Vagina (tissue), 2 donors: ENCODE results near the gene HYAL2. TPM values are rescaled to one million over a fixed set of nuclear protein-coding genes. Genes with fewer than 3 reads are reported as not detected.

Experiments
- DNase-seq, 2 donors: peaks; one replicate each; pipeline ENCODE4 v3.0.0-alpha.2; 2017; ENCODE audit errors: extremely low spot score in 2 of 2
- H3K27ac ChIP-seq: fragments of 200-600 bp; sonication (generic); one replicate; pipeline ENCODE4 v1.5.1; 2019
- H3K27me3 ChIP-seq: fragments of 200-600 bp; sonication (generic); one replicate; pipeline ENCODE4 v1.5.1; 2019
- H3K36me3 ChIP-seq, 2 donors: fragments of 200-600 bp; sonication (generic); one replicate each; pipeline ENCODE4 v1.5.1; 2017 to 2019
- H3K4me1 ChIP-seq: fragments of 200-600 bp; sonication (generic); one replicate; pipeline ENCODE4 v1.5.1; 2019
- H3K4me3 ChIP-seq, 2 donors: fragments of 200-600 bp; sonication (generic); 1 replicate in 1 of 2; 2 replicates in 1 of 2; pipeline ENCODE4 v1.5.1; 2016 to 2019
- H3K9me3 ChIP-seq: fragments of 200-600 bp; sonication (generic); one replicate; pipeline ENCODE4 v1.5.1; 2019
- CTCF ChIP-seq, 3 experiments: fragments of 450-650 bp in 2 of 3; fragments of 200-600 bp in 1 of 3; sonication (generic) in 1 of 3; IDR thresholded peaks; one replicate each; pipeline ENCODE4 v1.5.1; 2017 to 2019; ENCODE audit warnings: antibody characterized with exemption in 3 of 3, mild to moderate bottlenecking in 2 of 3, moderate library complexity in 2 of 3
- POLR2A ChIP-seq, 2 donors: fragments of 450-650 bp; IDR thresholded peaks; one replicate each; pipeline ENCODE4 v1.6.1; 2017; ENCODE audit warnings: antibody characterized with exemption in 2 of 2, mild to moderate bottlenecking in 2 of 2, moderate library complexity in 2 of 2
- POLR2AphosphoS5 ChIP-seq, 2 donors: sonication (generic); formaldehyde crosslinking; IDR thresholded peaks; one replicate each; pipeline ENCODE4 v1.9.0; 2017; ENCODE audit warnings: antibody characterized with exemption in 2 of 2, mild to moderate bottlenecking in 2 of 2, low read depth in 1 of 2; ENCODE audit not compliant: insufficient read depth in 1 of 2
- intact Hi-C: fragments of 100-400 bp; cut with DNase I; formaldehyde crosslinking; loops from one replicate; pipeline ENCODE4 v1.15.1; 2023
- total RNA-seq: library from RNA; depleted of rRNA; stranded (reverse); fragments of >200 nt; gene quantifications from one replicate; pipeline ENCODE4 v1.2.3, GENCODE V29; 2016

Gene HYAL2
- total RNA-seq, 1 donor from 2014 or later: 173 TPM

GRCh38 chr3:50300681-50301254, 21.8 kb downstream of the HYAL2 start:
- DNase-seq: peak in 1 of 2 donors; percentile 92
- H3K36me3 ChIP-seq: peaks cover 0 to 5% of the 10 kb centered on the region in 2 donors
- peak overlapping the region in 1 of 2 donors; percentile 47 for H3K4me3 ChIP-seq
- intact Hi-C loops: no loop called here
- peak overlapping the region; percentile 91 for H3K27ac ChIP-seq
- peaks cover 55% of the 10 kb centered on the region for H3K4me1 ChIP-seq
- no peaks in the 10 kb centered on the region for H3K27me3 ChIP-seq
- TF ChIP-seq POLR2A (IDR thresholded peaks at IDR 0.05): no peak
- TF ChIP-seq POLR2AphosphoS5 (IDR thresholded peaks at IDR 0.05; ENCODE audit: insufficient read depth in 1 of 2, low read depth in 1 of 2): no peak
- TF ChIP-seq CTCF (IDR thresholded peaks at IDR 0.05): no peak
- no peaks in the 10 kb centered on the region for H3K9me3 ChIP-seq

DNA sequence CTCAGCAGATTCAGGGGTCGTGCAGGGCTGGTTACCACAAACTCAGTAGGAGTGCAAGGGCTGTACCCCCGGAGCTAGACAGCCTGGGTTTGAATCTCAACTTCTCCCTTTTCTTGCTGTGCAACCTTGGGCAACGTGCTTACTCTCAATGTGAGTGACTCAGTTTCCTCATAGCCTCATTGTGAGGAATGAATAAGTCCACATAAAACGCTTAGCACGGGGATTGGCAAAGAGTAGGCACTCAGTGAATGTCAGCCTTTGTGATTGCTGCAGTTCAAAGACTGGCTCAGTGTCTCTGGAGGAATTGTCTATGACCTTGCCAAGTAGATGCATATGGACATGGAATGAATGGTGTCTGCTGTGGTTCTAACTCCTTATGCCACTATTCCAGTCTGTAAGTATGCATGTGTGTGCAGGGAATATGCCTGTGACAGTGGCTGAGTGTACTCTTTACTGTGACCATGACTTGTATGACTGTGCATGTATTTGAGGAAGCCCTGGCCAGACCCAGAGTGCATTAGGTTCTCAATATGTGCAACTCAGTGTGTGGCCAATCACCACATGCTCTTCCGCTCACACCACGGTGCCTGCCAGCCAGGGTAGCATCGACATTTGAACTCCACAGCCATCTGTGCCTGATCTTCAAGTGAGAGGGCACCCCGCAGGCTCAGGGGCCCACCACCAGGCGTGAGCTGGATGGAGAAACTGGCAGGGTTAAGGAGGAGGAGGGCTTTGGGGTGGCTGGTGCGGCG, 22.4 kb downstream of the HYAL2 start:
- H3K27me3 ChIP-seq: no peaks in the 10 kb centered on the region
- intact Hi-C loops: loop anchor here (2.0 kb wide), 1 partner anchor 23 kb away; the partner anchor contains the start of gene HYAL2
- no peak for DNase-seq

GRCh38 chr3:50299638-50299928, 23.0 kb downstream of the HYAL2 start:
- H3K27me3 ChIP-seq: no peaks in the 10 kb centered on the region
- H3K27ac ChIP-seq: peak overlapping the region; percentile 91
- no peak for DNase-seq
- H3K36me3 ChIP-seq: peaks cover 0 to 5% of the 10 kb centered on the region in 2 donors
- intact Hi-C loops: loop anchor here (2.0 kb wide), 1 partner anchor 23 kb away; the partner anchor contains the start of gene HYAL2
- no peaks in the 10 kb centered on the region for H3K9me3 ChIP-seq
- H3K4me1 ChIP-seq: peaks cover 55% of the 10 kb centered on the region
- H3K4me3 ChIP-seq: peak overlapping the region; percentile 47 to 61
- TF ChIP-seq POLR2AphosphoS5 (IDR thresholded peaks at IDR 0.05; ENCODE audit: insufficient read depth in 1 of 2, low read depth in 1 of 2) (peak in 1 of 2 donors; percentile 93), CTCF (IDR thresholded peaks at IDR 0.05) (no peak)

More for the DNA sequence above, 22.4 kb downstream of the HYAL2 start:
- TF ChIP-seq CTCF (IDR thresholded peaks at IDR 0.05) (no peak), POLR2A (IDR thresholded peaks at IDR 0.05) (no peak), POLR2AphosphoS5 (IDR thresholded peaks at IDR 0.05; ENCODE audit: insufficient read depth in 1 of 2, low read depth in 1 of 2) (no peak)
- Histone ChIP-seq H3K4me1 (peaks cover 55% of the 10 kb centered on the region), H3K36me3 (peaks cover 0 to 5% of the 10 kb centered on the region in 2 donors), H3K27ac (peak overlapping the region; percentile 91), H3K4me3 (peak overlapping the region; percentile 47 to 61), H3K9me3 (no peaks in the 10 kb centered on the region)

- intact Hi-C loops: loop anchor here (2.0 kb wide), 1 partner anchor 24 kb away; the partner anchor contains the start of gene HYAL2
- peaks cover 55% of the 10 kb centered on the region for H3K4me1 ChIP-seq
- no peaks in the 10 kb centered on the region for H3K27me3 ChIP-seq
- peak within 1 kb of the TSS; percentile 61 to 90 for H3K4me3 ChIP-seq
- DNase-seq: peak; percentile 100
- no peaks in the 10 kb centered on the region for H3K9me3 ChIP-seq
- peaks cover 0 to 5% of the 10 kb centered on the region in 2 donors for H3K36me3 ChIP-seq
- TF ChIP-seq CTCF (IDR thresholded peaks at IDR 0.05) (peak in 1 of 3 experiments; percentile 50), POLR2A (IDR thresholded peaks at IDR 0.05) (peak in 1 of 2 donors; percentile 96), POLR2AphosphoS5 (IDR thresholded peaks at IDR 0.05; ENCODE audit: insufficient read depth in 1 of 2, low read depth in 1 of 2) (peak in 1 of 2 donors; percentile 99)
- peak within 1 kb of the TSS; percentile 91 for H3K27ac ChIP-seq
Observed at GRCh38 chr3:50298836-50299637, 23.5 kb downstream of the HYAL2 start, which contains the start of the genes HYAL3 and NAA80. HYAL3 (minus strand) TSS chr3:50299405; CDS start chr3:50295602, 3,803 bp downstream. NAA80 (minus strand) TSS chr3:50299405; CDS start chr3:50297463, 1,942 bp downstream.
